Stimulated activated CD8-positive, alpha-beta memory T cell treated with anti-CD3 and anti-CD28 coated beads, Interleukin-12 subunit alpha, Interleukin-12 subunit beta, amount 100 ng/mL, for 24 hours (primary cell): ENCODE data around the gene MYPOP.
"Not testable (repeated sequence)": the region's sequence is repeated elsewhere in the genome, so short reads cannot be mapped to it uniquely, and the experiment has no call there.

Experiments
- DNase-seq: peaks from one replicate; pipeline ENCODE4 v3.0.0-alpha.2; 2020; ENCODE audit errors: extremely low read depth

MYPOP gene

GRCh38 chr19:45883881-45884681 lies 18.3 kb downstream of the MYPOP start:
- no peak for DNase-seq

DNA sequence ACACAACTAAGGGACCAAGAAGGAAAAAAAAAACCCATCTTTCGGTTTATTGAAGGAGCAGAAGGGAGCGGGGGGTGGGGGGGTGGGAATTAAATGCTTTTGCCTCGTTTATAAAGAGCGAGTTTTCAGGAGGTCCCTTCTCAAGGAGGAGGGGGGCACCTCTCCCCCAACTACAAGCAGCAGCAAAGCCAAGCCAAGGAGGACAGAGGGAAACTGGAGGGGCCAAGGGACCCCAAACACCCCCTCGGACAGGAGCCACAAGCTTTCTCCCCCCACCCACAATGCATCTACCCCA lies 18.9 kb downstream of the MYPOP start:
- no peak for DNase-seq

GRCh38 chr19:45882652-45883585 lies 19.5 kb downstream of the MYPOP start:
- peak; percentile 59 for DNase-seq

GRCh38 chr19:45881909-45882528 lies 20.4 kb downstream of the MYPOP start:
- no peak for DNase-seq

GRCh38 chr19:45881082-45881908 lies 21.1 kb downstream of the MYPOP start:
- no peak for DNase-seq

GRCh38 chr19:45879971-45880370 lies 22.4 kb downstream of the MYPOP start:
- DNase-seq = no peak

DNA sequence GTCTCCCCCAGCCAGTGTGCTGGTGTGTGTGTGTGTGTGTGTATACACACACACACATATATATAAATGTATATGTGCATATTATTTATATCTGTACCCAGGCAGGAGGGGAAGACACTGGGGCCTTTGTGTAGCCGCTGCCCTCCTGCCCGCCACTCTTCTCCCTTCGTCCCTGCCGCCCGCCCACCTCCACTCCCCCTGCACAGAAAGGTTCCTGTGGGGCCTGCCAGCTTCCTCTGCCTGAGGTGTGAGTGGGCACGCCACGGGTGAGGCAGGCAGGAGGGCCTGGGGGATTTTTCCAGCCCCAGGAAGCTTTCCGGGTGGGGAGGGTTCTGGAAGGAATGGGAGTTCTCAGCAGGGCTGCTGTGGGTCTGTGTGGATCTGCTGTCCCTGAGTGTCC lies 23.4 kb downstream of the MYPOP start:
- no peak for DNase-seq

- DNase-seq = no peak
Observed at GRCh38 chr19:45878043-45878794, 24.2 kb downstream of the MYPOP start.

DNA sequence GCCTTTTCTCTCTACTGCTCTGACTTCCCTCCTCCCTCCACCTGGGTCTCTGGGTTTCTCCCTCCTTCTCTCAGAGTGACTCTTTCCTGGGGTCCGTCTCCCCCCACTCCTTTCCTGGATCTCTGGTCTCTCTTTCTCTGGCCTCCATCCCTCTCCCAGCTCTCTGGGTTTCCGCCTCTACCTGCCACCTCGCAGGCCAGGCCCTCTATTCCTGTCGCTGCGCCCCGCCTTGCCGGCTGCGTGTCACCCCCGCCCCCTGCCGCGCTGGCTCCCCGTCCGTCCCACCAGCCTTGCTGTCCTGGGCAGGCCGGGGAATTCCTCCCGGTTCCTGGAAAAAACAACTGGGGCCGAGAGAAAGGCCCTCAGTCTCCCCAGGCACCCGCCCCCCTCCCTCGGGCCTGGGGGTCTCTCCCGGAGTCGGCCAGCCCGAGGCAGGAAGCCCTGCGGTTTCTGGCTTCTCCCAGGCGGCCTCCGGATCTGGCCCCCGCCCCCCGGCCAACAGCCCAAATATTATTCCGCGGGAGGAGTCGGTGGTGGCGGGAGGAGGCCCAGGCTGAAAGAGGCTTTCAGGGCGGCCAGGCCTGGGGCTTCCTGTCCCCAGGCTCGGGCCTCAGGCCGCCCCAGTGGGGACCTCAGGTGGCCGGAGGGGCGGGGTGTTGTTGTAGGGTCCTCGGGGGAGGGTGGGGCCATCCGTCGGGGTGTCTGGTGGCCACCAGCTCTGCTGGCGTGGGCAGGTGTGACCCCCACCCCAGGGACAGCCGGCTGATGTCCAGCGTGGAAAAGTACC lies 25.8 kb downstream of the MYPOP start:
- DNase-seq = no peak

DNA sequence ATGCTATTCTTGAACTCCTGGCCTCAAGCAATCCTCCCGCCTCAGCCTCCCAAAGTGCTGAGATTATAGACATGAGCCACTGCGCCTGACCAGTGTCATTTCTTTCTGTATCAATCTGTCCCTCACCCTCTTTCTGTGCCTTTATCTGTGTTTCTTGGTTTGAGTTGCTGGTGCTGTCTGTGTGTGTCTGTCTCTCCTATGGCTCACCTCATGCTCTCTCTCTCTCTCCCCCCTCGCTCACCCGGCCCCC lies 26.3 kb downstream of the MYPOP start:
- no peak for DNase-seq

GRCh38 chr19:45874620-45874966 lies 27.8 kb downstream of the MYPOP start:
- DNase-seq = no peak

GRCh38 chr19:45873219-45873772 lies 29.1 kb downstream of the MYPOP start:
- no peak for DNase-seq

DNA sequence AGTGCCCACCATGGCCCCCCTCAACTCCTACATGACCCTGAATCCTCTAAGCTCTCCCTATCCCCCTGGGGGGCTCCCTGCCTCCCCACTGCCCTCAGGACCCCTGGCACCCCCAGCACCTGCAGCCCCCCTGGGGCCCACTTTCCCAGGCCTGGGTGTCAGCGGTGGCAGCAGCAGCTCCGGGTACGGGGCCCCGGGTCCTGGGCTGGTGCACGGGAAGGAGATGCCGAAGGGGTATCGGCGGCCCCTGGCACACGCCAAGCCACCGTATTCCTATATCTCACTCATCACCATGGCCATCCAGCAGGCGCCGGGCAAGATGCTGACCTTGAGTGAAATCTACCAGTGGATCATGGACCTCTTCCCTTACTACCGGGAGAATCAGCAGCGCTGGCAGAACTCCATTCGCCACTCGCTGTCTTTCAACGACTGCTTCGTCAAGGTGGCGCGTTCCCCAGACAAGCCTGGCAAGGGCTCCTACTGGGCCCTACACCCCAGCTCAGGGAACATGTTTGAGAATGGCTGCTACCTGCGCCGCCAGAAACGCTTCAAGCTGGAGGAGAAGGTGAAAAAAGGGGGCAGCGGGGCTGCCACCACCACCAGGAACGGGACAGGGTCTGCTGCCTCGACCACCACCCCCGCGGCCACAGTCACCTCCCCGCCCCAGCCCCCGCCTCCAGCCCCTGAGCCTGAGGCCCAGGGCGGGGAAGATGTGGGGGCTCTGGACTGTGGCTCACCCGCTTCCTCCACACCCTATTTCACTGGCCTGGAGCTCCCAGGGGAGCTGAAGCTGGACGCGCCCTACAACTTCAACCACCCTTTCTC lies 30.1 kb downstream of the MYPOP start:
- DNase-seq = no peak

DNA sequence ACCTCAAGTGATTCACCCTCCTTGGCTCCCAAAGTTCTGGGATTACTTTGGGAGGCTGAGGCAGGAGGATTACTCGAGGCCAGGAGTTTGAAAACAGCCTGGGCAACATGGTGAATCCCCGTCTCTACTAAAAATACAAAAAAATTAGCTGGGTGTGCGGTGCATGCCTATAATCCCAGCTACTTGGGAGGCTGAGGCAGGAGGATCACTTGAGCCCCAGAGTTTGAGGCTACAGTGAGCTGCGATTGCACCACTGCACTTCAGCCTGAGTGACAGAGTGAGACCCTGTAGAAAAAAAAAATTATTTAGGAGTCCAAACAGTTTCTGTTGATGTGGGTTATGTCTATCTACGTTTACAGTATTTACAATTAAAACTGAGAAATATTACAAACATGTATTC lies 31.6 kb downstream of the MYPOP start:
- DNase-seq = no peak

GRCh38 chr19:45867241-45867640 lies 35.2 kb downstream of the MYPOP start:
- DNase-seq = not testable (repeated sequence)

DNA sequence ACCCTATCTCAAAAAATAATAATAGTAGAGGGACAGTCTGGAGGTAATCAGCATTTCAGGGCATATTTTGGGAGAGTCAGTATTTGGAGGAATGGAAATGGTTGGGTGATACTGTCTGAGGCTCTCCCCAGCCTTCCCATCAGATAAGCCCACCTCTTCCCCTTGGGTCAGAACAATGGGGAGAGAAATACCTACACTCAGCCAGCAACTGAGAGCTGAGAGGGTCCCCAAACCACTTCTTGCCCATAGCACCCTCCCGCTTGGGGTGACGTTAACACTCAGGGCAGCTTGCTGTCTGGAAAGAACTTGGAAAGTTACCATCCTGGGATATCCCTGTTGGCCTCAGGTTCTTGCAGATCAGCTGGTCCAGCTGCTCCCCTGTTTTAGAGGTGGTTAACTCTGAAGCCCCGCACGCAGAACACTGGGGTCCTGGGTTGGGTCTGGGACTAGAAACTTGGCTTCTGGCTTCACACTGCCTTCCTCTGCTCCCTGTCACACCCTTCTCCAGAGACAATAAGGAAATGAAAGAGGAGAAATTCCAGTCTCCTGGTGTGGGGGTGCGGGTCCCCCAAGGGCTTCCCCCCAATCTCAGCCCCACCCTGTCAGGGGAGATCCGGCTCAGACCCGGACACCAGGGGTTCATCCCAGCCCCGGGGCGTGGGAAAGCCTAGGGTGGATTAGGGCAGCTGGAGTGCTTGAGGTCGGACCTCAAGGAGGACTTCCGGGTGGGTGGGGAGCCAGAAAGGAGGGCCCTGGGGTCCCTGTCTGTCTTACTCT lies 35.8 kb downstream of the MYPOP start:
- DNase-seq = no peak

DNA sequence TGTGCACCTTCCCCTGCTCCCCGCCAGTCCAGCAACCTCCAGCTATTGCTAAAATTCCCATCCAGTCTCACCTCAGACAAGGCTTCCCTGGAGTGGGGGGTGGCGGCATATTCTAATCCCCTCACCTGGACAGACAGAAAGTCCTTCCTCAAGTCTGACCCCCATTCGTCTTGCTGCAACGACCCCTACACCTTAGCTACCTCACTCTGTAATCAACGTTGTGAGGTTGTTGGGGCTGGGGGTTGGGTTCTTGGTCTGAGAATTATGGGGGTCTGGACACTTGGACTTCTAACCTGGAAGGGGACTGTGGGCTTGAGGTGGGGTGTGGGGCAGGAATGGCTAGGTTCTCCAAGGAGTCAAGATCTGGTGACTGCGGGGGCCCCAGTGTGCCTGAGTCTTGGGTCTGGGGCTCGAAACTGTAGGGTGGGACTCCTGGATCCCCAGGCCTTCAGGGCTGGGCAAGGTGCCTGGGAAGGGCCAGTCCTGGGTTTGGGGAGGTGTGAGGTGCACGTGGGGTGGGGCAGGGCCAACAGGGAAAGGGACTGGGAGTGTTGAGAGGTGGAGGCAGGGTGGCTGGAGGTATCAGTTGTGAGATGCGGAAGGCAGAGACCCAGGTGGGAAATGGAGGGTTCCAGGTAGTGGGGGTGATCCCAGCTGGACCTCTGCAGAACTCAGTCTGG lies 37.0 kb downstream of the MYPOP start:
- DNase-seq = no peak

GRCh38 chr19:45864629-45865082 lies 37.8 kb downstream of the MYPOP start:
- DNase-seq = no peak
